ENCODE results near the gene QSER1. TPM values are rescaled to one million over a fixed set of nuclear protein-coding genes. Genes with fewer than 3 reads are reported as not detected.

QSER1 gene
- total and polyA plus RNA-seq, 10 of the 15 experiments (the other 5 are each of a cell fraction or from before 2014, with no cell fraction given) = 2.1 to 15.0 (median 9.4) TPM

DNA sequence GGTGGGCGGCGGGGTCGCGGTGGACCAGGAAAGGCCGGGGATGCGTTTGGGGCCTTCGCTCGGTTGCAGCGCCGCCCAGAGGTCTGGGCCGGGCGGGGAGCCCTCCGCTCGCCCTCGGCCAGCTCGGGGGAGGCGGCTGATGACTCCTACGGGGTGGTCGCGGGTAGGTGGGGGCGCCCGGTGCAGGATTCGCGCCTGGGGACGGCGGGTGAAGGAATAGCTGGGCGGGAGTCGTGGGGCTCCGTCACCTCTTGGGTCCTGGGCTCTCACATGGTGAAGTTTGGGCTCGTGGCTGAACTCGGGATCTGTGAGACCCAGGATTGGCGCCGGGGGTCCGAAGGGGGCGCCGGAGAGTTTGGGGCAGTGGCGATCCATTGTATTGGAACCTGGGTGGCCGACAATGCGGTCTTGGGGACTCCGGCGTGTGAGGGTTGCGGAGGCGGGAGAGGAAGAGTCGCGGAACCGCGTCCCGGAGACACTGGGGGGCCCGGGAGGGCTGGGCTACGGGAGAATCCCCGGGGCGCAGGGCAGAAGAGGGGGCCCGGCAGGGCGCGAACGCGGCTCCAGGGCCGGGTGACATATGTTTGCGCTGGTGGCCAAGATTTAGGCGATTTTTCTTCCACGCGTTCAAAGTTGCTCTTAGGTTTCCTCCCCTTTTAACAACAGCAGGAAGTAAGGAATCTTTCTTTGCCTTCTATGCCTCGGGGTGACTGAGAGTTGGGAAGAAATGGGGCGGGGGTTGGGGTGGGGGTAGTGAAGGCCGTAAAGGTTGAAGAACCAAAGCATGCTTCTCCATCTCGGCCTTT lies 935 bp downstream of the QSER1 start (continued):
- TF ChIP-seq, protein P1, sequence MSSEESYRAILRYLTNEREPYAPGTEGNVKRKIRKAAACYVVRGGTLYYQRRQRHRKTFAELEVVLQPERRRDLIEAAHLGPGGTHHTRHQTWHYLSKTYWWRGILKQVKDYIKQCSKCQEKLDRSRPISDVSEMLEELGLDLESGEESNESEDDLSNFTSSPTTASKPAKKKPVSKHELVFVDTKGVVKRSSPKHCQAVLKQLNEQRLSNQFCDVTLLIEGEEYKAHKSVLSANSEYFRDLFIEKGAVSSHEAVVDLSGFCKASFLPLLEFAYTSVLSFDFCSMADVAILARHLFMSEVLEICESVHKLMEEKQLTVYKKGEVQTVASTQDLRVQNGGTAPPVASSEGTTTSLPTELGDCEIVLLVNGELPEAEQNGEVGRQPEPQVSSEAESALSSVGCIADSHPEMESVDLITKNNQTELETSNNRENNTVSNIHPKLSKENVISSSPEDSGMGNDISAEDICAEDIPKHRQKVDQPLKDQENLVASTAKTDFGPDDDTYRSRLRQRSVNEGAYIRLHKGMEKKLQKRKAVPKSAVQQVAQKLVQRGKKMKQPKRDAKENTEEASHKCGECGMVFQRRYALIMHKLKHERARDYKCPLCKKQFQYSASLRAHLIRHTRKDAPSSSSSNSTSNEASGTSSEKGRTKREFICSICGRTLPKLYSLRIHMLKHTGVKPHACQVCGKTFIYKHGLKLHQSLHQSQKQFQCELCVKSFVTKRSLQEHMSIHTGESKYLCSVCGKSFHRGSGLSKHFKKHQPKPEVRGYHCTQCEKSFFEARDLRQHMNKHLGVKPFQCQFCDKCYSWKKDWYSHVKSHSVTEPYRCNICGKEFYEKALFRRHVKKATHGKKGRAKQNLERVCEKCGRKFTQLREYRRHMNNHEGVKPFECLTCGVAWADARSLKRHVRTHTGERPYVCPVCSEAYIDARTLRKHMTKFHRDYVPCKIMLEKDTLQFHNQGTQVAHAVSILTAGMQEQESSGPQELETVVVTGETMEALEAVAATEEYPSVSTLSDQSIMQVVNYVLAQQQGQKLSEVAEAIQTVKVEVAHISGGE (CRISPR knock-in tag; IDR thresholded peaks at IDR 0.05) = no peak
- TF ChIP-seq FOXK2 (IDR thresholded peaks at IDR 0.05) (no peak), POU2F2 (IDR thresholded peaks at IDR 0.05; ENCODE audit: borderline replicate concordance, low read depth, low read length) (no peak), SMC3 (IDR thresholded peaks at IDR 0.05; ENCODE audit: borderline replicate concordance, low read length) (no peak; the same call in 1 of the 2 replicates), NBN (IDR thresholded peaks at IDR 0.05) (peak; percentile 56; the same call in 1 of the 2 replicates), ATF7 (IDR thresholded peaks at IDR 0.05; ENCODE audit: low read depth) (no peak), SIN3A (IDR thresholded peaks at IDR 0.05; ENCODE audit: low read depth, low read length) (no peak), YBX1 (IDR thresholded peaks at IDR 0.05) (no peak), CHD1 (IDR thresholded peaks at IDR 0.05; ENCODE audit: low read depth, low read length) (no peak), CBFB (IDR thresholded peaks at IDR 0.05; ENCODE audit: low read depth) (no peak), NFYA (IDR thresholded peaks at IDR 0.05; ENCODE audit: borderline replicate concordance, low read depth, low read length) (no peak), STAT3 (IDR thresholded peaks at IDR 0.05; ENCODE audit: low read depth, low read length) (no peak), YY1 (IDR thresholded peaks at IDR 0.05; ENCODE audit: low read depth, low read length) (peak; percentile 42; the same call in 1 of the 2 replicates), TCF12 (IDR thresholded peaks at IDR 0.05; ENCODE audit: low read depth, low read length) (no peak)
- TF ChIP-seq, protein P2, sequence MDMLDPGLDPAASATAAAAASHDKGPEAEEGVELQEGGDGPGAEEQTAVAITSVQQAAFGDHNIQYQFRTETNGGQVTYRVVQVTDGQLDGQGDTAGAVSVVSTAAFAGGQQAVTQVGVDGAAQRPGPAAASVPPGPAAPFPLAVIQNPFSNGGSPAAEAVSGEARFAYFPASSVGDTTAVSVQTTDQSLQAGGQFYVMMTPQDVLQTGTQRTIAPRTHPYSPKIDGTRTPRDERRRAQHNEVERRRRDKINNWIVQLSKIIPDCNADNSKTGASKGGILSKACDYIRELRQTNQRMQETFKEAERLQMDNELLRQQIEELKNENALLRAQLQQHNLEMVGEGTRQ (IDR thresholded peaks at IDR 0.05; ENCODE audit: borderline replicate concordance, low read depth, low read length) = no peak
- TF ChIP-seq, protein P3, sequence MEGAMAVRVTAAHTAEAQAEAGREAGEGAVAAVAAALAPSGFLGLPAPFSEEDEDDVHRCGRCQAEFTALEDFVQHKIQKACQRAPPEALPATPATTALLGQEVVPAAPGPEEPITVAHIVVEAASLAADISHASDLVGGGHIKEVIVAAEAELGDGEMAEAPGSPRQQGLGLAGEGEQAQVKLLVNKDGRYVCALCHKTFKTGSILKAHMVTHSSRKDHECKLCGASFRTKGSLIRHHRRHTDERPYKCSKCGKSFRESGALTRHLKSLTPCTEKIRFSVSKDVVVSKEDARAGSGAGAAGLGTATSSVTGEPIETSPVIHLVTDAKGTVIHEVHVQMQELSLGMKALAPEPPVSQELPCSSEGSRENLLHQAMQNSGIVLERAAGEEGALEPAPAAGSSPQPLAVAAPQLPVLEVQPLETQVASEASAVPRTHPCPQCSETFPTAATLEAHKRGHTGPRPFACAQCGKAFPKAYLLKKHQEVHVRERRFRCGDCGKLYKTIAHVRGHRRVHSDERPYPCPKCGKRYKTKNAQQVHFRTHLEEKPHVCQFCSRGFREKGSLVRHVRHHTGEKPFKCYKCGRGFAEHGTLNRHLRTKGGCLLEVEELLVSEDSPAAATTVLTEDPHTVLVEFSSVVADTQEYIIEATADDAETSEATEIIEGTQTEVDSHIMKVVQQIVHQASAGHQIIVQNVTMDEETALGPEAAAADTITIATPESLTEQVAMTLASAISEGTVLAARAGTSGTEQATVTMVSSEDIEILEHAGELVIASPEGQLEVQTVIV (IDR thresholded peaks at IDR 0.05; ENCODE audit: borderline replicate concordance, partially characterized antibody) = no peak
- TF ChIP-seq, protein P4, sequence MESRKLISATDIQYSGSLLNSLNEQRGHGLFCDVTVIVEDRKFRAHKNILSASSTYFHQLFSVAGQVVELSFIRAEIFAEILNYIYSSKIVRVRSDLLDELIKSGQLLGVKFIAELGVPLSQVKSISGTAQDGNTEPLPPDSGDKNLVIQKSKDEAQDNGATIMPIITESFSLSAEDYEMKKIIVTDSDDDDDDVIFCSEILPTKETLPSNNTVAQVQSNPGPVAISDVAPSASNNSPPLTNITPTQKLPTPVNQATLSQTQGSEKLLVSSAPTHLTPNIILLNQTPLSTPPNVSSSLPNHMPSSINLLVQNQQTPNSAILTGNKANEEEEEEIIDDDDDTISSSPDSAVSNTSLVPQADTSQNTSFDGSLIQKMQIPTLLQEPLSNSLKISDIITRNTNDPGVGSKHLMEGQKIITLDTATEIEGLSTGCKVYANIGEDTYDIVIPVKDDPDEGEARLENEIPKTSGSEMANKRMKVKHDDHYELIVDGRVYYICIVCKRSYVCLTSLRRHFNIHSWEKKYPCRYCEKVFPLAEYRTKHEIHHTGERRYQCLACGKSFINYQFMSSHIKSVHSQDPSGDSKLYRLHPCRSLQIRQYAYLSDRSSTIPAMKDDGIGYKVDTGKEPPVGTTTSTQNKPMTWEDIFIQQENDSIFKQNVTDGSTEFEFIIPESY (IDR thresholded peaks at IDR 0.05) = no peak
- TF ChIP-seq, protein P5, sequence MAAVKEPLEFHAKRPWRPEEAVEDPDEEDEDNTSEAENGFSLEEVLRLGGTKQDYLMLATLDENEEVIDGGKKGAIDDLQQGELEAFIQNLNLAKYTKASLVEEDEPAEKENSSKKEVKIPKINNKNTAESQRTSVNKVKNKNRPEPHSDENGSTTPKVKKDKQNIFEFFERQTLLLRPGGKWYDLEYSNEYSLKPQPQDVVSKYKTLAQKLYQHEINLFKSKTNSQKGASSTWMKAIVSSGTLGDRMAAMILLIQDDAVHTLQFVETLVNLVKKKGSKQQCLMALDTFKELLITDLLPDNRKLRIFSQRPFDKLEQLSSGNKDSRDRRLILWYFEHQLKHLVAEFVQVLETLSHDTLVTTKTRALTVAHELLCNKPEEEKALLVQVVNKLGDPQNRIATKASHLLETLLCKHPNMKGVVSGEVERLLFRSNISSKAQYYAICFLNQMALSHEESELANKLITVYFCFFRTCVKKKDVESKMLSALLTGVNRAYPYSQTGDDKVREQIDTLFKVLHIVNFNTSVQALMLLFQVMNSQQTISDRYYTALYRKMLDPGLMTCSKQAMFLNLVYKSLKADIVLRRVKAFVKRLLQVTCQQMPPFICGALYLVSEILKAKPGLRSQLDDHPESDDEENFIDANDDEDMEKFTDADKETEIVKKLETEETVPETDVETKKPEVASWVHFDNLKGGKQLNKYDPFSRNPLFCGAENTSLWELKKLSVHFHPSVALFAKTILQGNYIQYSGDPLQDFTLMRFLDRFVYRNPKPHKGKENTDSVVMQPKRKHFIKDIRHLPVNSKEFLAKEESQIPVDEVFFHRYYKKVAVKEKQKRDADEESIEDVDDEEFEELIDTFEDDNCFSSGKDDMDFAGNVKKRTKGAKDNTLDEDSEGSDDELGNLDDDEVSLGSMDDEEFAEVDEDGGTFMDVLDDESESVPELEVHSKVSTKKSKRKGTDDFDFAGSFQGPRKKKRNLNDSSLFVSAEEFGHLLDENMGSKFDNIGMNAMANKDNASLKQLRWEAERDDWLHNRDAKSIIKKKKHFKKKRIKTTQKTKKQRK (IDR thresholded peaks at IDR 0.05; ENCODE audit: low read depth, low read length) = no peak

Data from GM12878 (cell line).